H1 (cell line): ENCODE measurements around the gene MRPL19. TPM values are rescaled to one million over a fixed set of nuclear protein-coding genes. Genes with fewer than 3 reads are reported as not detected.

Experiments
- CTCF ChIA-PET: fragments of 300-600 bp; sonication (Branson Sonifier 250); formaldehyde crosslinking; loops from one replicate; lab custom pipeline; 2021; ENCODE audit not compliant: partially characterized antibody; lab: Charles Lee
- POLR2A ChIA-PET: fragments of 300-600 bp; sonication (Branson Sonifier 250); formaldehyde crosslinking; loops from one replicate; lab custom pipeline; 2021; ENCODE audit warnings: inconsistent platforms; ENCODE audit not compliant: partially characterized antibody; lab: Charles Lee
- DNase-seq, 2 experiments: peaks; one replicate each; pipeline versions ENCODE4 v3.0.0 to v3.0.0-alpha.2; 2010 to 2022; ENCODE audit warnings: low spot score in 2 of 2, low read depth in 1 of 2, mixed read lengths in 1 of 2
- FAIRE-seq: peaks from 2 replicates; lab custom pipeline; 2011; peaks lifted over from hg19 to GRCh38; lab: Jason Lieb, UNC
- H2AFZ ChIP-seq: 2 replicates; pipeline ENCODE4 v1.8.1; 2012; ENCODE audit warnings: low read length, inconsistent platforms
- H2AK5ac ChIP-seq: 2 replicates; pipeline ENCODE4 v1.6.1; 2013; ENCODE audit warnings: low read depth, low read length
- H2BK120ac ChIP-seq: replicated peaks from 2 replicates; pipeline ENCODE3; 2013; ENCODE audit warnings: low read depth, low read length, inconsistent platforms
- H2BK12ac ChIP-seq: 2 replicates; pipeline ENCODE4 v1.6.1; 2013; ENCODE audit warnings: low read depth, low read length
- H2BK15ac ChIP-seq: 2 replicates; pipeline ENCODE4 v1.6.1; 2013; ENCODE audit warnings: low read length
- H2BK20ac ChIP-seq: 2 replicates; pipeline ENCODE4 v1.6.1; 2013; ENCODE audit warnings: low read length
- H2BK5ac ChIP-seq: 2 replicates; pipeline ENCODE4 v1.6.1; 2013; ENCODE audit warnings: low read depth, low read length
- H3K14ac ChIP-seq: 2 replicates; pipeline ENCODE4 v1.6.1; 2013; ENCODE audit warnings: inconsistent platforms; ENCODE audit not compliant: insufficient read length
- H3K18ac ChIP-seq: 2 replicates; pipeline ENCODE4 v1.6.1; 2013; ENCODE audit warnings: low read length; ENCODE audit errors: extremely low read depth
- H3K23ac ChIP-seq: 2 replicates; pipeline ENCODE4 v1.6.1; 2013; ENCODE audit warnings: inconsistent platforms; ENCODE audit not compliant: insufficient read length
- H3K23me2 ChIP-seq: 2 replicates; pipeline ENCODE4 v1.6.1; 2013; ENCODE audit warnings: low read depth, low read length
- H3K27ac ChIP-seq: 2 replicates; pipeline ENCODE4 v1.6.1; 2011; ENCODE audit warnings: low read depth, low read length, inconsistent platforms
- H3K27me3 ChIP-seq, 4 experiments: replicated peaks in 1 of 4; 1 replicate in 1 of 4; 2 replicates in 3 of 4; pipeline versions ENCODE4 v1.6.1 to v1.8.1; 2011 to 2013; ENCODE audit warnings: low read length in 3 of 4, mild to moderate bottlenecking in 3 of 4, inconsistent platforms in 2 of 4, mixed read lengths in 2 of 4, moderate library complexity in 1 of 4; ENCODE audit not compliant: control insufficient read depth in 3 of 4, insufficient read depth in 3 of 4; ENCODE audit errors: extremely low read depth in 1 of 4
- H3K36me3 ChIP-seq, 4 experiments: 2 replicates each; pipeline versions ENCODE4 v1.6.1 to v1.8.1; 2011 to 2013; ENCODE audit warnings: mild to moderate bottlenecking in 4 of 4, low read length in 3 of 4, moderate library complexity in 2 of 4, control low read depth in 1 of 4, inconsistent platforms in 1 of 4; ENCODE audit not compliant: insufficient read depth in 4 of 4, control insufficient read depth in 2 of 4
- H3K4ac ChIP-seq: replicated peaks from 2 replicates; pipeline ENCODE3; 2013; ENCODE audit warnings: low read length, low read depth, mixed read lengths, inconsistent platforms; ENCODE audit not compliant: insufficient read length
- H3K4me1 ChIP-seq, 4 experiments: replicated peaks in 1 of 4; 1 replicate in 1 of 4; 2 replicates in 3 of 4; pipeline versions ENCODE4 v1.6.1 to v1.8.1; 2011 to 2013; ENCODE audit warnings: low read length in 3 of 4, inconsistent platforms in 2 of 4, mixed read lengths in 1 of 4; ENCODE audit not compliant: insufficient read depth in 4 of 4, control insufficient read depth in 3 of 4
- H3K4me2 ChIP-seq, 2 experiments: 2 replicates each; pipeline versions ENCODE4 v1.6.1 to v1.8.1; 2011 to 2013; ENCODE audit warnings: low read depth in 2 of 2, low read length in 2 of 2, control low read depth in 1 of 2, inconsistent platforms in 1 of 2, mild to moderate bottlenecking in 1 of 2; ENCODE audit not compliant: insufficient read depth in 1 of 2
- H3K4me3 ChIP-seq, 4 experiments: fragments of 200-600, 300-600 bp in 1 of 4; sonication (generic), shearing (Covaris generic), sonication (Bioruptor Twin) in 1 of 4; 2 replicates each; pipeline versions ENCODE4 v1.5.1 to v1.8.1; 2011 to 2016; ENCODE audit warnings: low read length in 4 of 4, low read depth in 3 of 4, control low read depth in 2 of 4, inconsistent platforms in 2 of 4, mild to moderate bottlenecking in 2 of 4, mixed read lengths in 1 of 4, moderate library complexity in 1 of 4; ENCODE audit not compliant: insufficient read depth in 2 of 4; ENCODE audit errors: extremely low read depth in 1 of 4
- H3K56ac ChIP-seq: replicated peaks from 2 replicates; pipeline ENCODE3; 2013; ENCODE audit warnings: low read depth, mild to moderate bottlenecking, mixed read lengths, low read length, inconsistent platforms; ENCODE audit not compliant: insufficient read length
- H3K79me1 ChIP-seq: 2 replicates; pipeline ENCODE4 v1.6.1; 2013; ENCODE audit warnings: low read depth, low read length, control low read depth
- H3K79me2 ChIP-seq, 2 experiments: 2 replicates each; pipeline versions ENCODE4 v1.6.1 to v1.8.1; 2012 to 2013; ENCODE audit warnings: low read length in 2 of 2, mild to moderate bottlenecking in 2 of 2, inconsistent platforms in 1 of 2; ENCODE audit not compliant: insufficient read depth in 2 of 2, control insufficient read depth in 1 of 2
- H3K9ac ChIP-seq, 4 experiments: replicated peaks in 1 of 4; 1 replicate in 1 of 4; 2 replicates in 3 of 4; pipeline versions ENCODE4 v1.6.1 to v1.8.1; 2011 to 2013; ENCODE audit warnings: low read depth in 3 of 4, low read length in 3 of 4, control low read depth in 2 of 4, mild to moderate bottlenecking in 2 of 4, moderate library complexity in 2 of 4, inconsistent platforms in 1 of 4; ENCODE audit errors: extremely low read depth in 1 of 4
- H3K9me3 ChIP-seq, 2 experiments: 2 replicates each; pipeline versions ENCODE4 v1.6.1 to v1.8.1; 2012 to 2013; ENCODE audit warnings: mild to moderate bottlenecking in 2 of 2, moderate library complexity in 2 of 2, control low read depth in 1 of 2, inconsistent platforms in 1 of 2, low read depth in 1 of 2, low read length in 1 of 2, mixed read lengths in 1 of 2; ENCODE audit not compliant: insufficient read depth in 2 of 2
- H4K20me1 ChIP-seq, 2 experiments: replicated peaks in 1 of 2; 2 replicates each; pipeline versions ENCODE3 to v1.8.1; 2011 to 2013; ENCODE audit warnings: inconsistent platforms in 2 of 2, low read length in 2 of 2, mild to moderate bottlenecking in 1 of 2; ENCODE audit not compliant: insufficient read depth in 2 of 2, control insufficient read depth in 1 of 2
- H4K5ac ChIP-seq: 2 replicates; pipeline ENCODE4 v1.6.1; 2013; ENCODE audit warnings: low read length, low read depth, mixed read lengths, inconsistent platforms; ENCODE audit not compliant: insufficient read length
- H4K8ac ChIP-seq: 2 replicates; pipeline ENCODE4 v1.8.0; 2013; ENCODE audit warnings: mild to moderate bottlenecking, moderate library complexity, low read length, inconsistent platforms; ENCODE audit not compliant: insufficient read depth; ENCODE audit errors: extremely low read depth
- H4K91ac ChIP-seq: replicated peaks from 2 replicates; pipeline ENCODE3; 2013; ENCODE audit warnings: low read length, mixed read lengths, inconsistent platforms; ENCODE audit not compliant: insufficient read length
- CTBP2 ChIP-seq: IDR thresholded peaks from 2 replicates; pipeline ENCODE4 v1.7.0; 2011; ENCODE audit warnings: borderline replicate concordance, mild to moderate bottlenecking, moderate library complexity, mixed read lengths, low read length; ENCODE audit not compliant: insufficient read depth, insufficient read length
- EGR1 ChIP-seq: IDR thresholded peaks from 2 replicates; pipeline ENCODE4 v1.6.1; 2011; ENCODE audit warnings: low read depth, low read length, borderline replicate concordance
- HDAC2 ChIP-seq, 2 experiments: fragments of 300-600 bp in 1 of 2; sonication (generic) in 1 of 2; IDR thresholded peaks; 2 replicates each; pipeline ENCODE4 v1.6.1; 2011 to 2012; ENCODE audit warnings: low read depth in 2 of 2, low read length in 2 of 2, mild to moderate bottlenecking in 2 of 2, moderate library complexity in 2 of 2, borderline replicate concordance in 1 of 2, inconsistent platforms in 1 of 2
- JUND ChIP-seq: IDR thresholded peaks from 2 replicates; pipeline ENCODE4 v1.6.1; 2011; ENCODE audit warnings: mild to moderate bottlenecking, improper control_type of control experiment, low read length
- KDM1A ChIP-seq: fragments of 200-600, 300-600 bp; sonication (generic); IDR thresholded peaks from 2 replicates; pipeline ENCODE4 v1.7.1; 2016; ENCODE audit warnings: mild to moderate bottlenecking, low read length, borderline replicate concordance
- KDM5A ChIP-seq: fragments of 200-600 bp; IDR thresholded peaks from 2 replicates; pipeline ENCODE4 v1.7.1; 2012; ENCODE audit warnings: mild to moderate bottlenecking, low read length, inconsistent platforms, mixed read lengths
- POLR2A ChIP-seq, 2 experiments: IDR thresholded peaks; 1 replicate in 1 of 2; 2 replicates in 1 of 2; pipeline ENCODE4 v1.6.1; 2011; ENCODE audit warnings: low read depth in 2 of 2, low read length in 2 of 2, mild to moderate bottlenecking in 2 of 2; ENCODE audit errors: control extremely low read depth in 1 of 2
- RFX5 ChIP-seq: IDR thresholded peaks from 2 replicates; pipeline ENCODE4 v1.6.1; 2011; ENCODE audit warnings: low read depth, low read length, improper control_type of control experiment, borderline replicate concordance
- SAP30 ChIP-seq: fragments of 300-600 bp; sonication (generic); IDR thresholded peaks from 2 replicates; pipeline ENCODE4 v1.7.1; 2012; ENCODE audit warnings: low read length, moderate library complexity, mild to moderate bottlenecking, inconsistent platforms; ENCODE audit not compliant: insufficient read depth, insufficient replicate concordance
- SP4 ChIP-seq: IDR thresholded peaks from 2 replicates; pipeline ENCODE4 v1.6.1; 2012; ENCODE audit warnings: low read length, inconsistent platforms
- TAF7 ChIP-seq: optimal IDR thresholded peaks from 2 replicates; pipeline ENCODE3; 2011; ENCODE audit warnings: low read depth, mild to moderate bottlenecking, inconsistent platforms, low read length, moderate library complexity, borderline replicate concordance
- TBP ChIP-seq: IDR thresholded peaks from 2 replicates; pipeline ENCODE4 v1.6.1; 2011; ENCODE audit warnings: low read depth, low read length, improper control_type of control experiment
- TCF12 ChIP-seq: IDR thresholded peaks from 2 replicates; pipeline ENCODE4 v1.6.1; 2011; ENCODE audit warnings: low read depth, mild to moderate bottlenecking, low read length
- polyA plus RNA-seq, 7 experiments: library from polyadenylated mRNA; depleted of rRNA in 3 of 7; stranded (reverse) in 5 of 7; unstranded in 2 of 7; fragments of >200 nt in 5 of 7; fragments of 200-250 nt in 2 of 7; gene quantifications; 1 replicate in 5 of 7; 2 replicates in 1 of 7; 4 replicates in 1 of 7; pipeline versions ENCODE4 v1.2.1 to v1.2.3, GENCODE V29; 2011 to 2013; ENCODE audit warnings: missing spikeins in 2 of 7, mixed read lengths in 2 of 7
- total RNA-seq: library from RNA; stranded (reverse); fragmentation: NEBNext Ultra II Directional; extraction: Animal tissue kit (Norgen Biotek cat#: 25700); gene quantifications from 2 replicates; pipeline ENCODE4 v1.2.1, GENCODE V29; 2021
- TF ChIP-seq, protein P1 (sequence below): IDR thresholded peaks from 2 replicates; pipeline ENCODE4 v1.6.1; 2012; ENCODE audit warnings: inconsistent platforms

Gene MRPL19
- total and polyA plus RNA-seq, 2 of the 8 experiments (the other 6 are each of a cell fraction or from before 2014, with no cell fraction given): 18.1 to 75.2 TPM

DNA sequence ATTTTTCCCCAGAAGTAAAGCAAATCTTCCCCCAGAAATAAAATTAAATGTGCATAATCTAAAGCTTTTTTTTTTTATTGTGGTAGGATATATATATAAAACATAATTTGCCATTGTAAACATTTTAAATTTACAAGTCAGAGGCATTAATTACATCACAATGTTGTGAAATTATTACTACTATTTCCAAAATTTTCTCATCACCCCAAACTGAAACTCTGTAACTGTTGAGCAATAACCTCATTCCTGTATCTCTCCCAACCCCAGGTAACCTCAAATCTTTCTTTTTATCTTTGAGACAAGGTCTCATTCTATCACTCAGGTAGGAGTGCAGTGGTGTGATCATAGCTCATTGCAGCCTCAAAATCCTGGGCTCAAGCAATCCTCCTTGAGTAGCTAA is 11.2 kb downstream of the MRPL19 start:
- Histone ChIP-seq H3K9ac (no peak overlapping the region; a peak in 1 of 7 replicates), H2BK12ac (no peak overlapping the region), H4K8ac (no peak overlapping the region), H3K23ac (no peak overlapping the region), H3K14ac (no peak overlapping the region), H3K23me2 (no peaks in the 10 kb centered on the region), H2AFZ (no peak overlapping the region), H3K18ac (no peak overlapping the region), H4K5ac (no peak overlapping the region), H2BK5ac (no peak overlapping the region), H3K27ac (no peak overlapping the region), H3K9me3 (no peaks in the 10 kb centered on the region), H2BK120ac (no peak overlapping the region), H3K4me3 (no peak overlapping the region), H3K4ac (no peak overlapping the region), H2BK15ac (no peak overlapping the region), H3K36me3 (peaks cover 7 to 71% (median 23%) of the 10 kb centered on the region in 4 experiments; a peak in 7 of 8 replicates), H4K91ac (no peak overlapping the region), H3K56ac (no peak overlapping the region), H3K27me3 (no peaks in the 10 kb centered on the region), H3K4me1 (peaks cover 0 to 4% (median 0%) of the 10 kb centered on the region in 4 experiments; a peak in 1 of 7 replicates), H3K4me2 (no peak overlapping the region), H3K79me1 (no peaks in the 10 kb centered on the region), H3K79me2 (peaks cover 0 to 26% of the 10 kb centered on the region in 2 experiments; a peak in 2 of 4 replicates), H4K20me1 (peaks cover 0 to 6% of the 10 kb centered on the region in 2 experiments), H2AK5ac (no peak overlapping the region), H2BK20ac (no peak overlapping the region)
- ChIA-PET CTCF (interaction anchor here (1.1 to 1.2 kb wide), 2 partner anchors 20 to 188 kb away, joined by 3 to 6 read pairs; no protein-coding TSS in a partner anchor), POLR2A (interaction anchor here (0.7 to 2.2 kb wide), 3 partner anchors 10 to 1864 kb away, joined by 5 to 11 read pairs (median 5); partner anchors contain the start of genes LRRTM4 and MRPL19)
- no peak for DNase-seq
- TF ChIP-seq TBP (no peak), HDAC2 (IDR thresholded peaks at IDR 0.05; ENCODE audit: borderline replicate concordance in 1 of 2, low read depth in 2 of 2, low read length in 2 of 2) (no peak), POLR2A (IDR thresholded peaks at IDR 0.05; ENCODE audit: control extremely low read depth in 1 of 2, low read depth in 2 of 2, low read length in 2 of 2) (no peak), KDM5A (no peak), JUND (no peak), CTBP2 (no peak), EGR1 (no peak), SAP30 (no peak), TCF12 (no peak), SP4 (no peak), KDM1A (no peak), TAF7 (no peak), RFX5 (no peak)
- TF ChIP-seq, protein P1, sequence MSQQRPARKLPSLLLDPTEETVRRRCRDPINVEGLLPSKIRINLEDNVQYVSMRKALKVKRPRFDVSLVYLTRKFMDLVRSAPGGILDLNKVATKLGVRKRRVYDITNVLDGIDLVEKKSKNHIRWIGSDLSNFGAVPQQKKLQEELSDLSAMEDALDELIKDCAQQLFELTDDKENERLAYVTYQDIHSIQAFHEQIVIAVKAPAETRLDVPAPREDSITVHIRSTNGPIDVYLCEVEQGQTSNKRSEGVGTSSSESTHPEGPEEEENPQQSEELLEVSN: no peak
- FAIRE-seq: no peak
